NCI-H146 (cell line): ENCODE data around the gene PABPN1L.
"Not testable (repeated sequence)": the region's sequence is repeated elsewhere in the genome, so short reads cannot be mapped to it uniquely, and the experiment has no call there.

ENCODE experiments used
- DNase-seq: peaks from one replicate; lab custom pipeline; 2025; lab: John Stamatoyannopoulos, UW

Gene PABPN1L

DNA sequence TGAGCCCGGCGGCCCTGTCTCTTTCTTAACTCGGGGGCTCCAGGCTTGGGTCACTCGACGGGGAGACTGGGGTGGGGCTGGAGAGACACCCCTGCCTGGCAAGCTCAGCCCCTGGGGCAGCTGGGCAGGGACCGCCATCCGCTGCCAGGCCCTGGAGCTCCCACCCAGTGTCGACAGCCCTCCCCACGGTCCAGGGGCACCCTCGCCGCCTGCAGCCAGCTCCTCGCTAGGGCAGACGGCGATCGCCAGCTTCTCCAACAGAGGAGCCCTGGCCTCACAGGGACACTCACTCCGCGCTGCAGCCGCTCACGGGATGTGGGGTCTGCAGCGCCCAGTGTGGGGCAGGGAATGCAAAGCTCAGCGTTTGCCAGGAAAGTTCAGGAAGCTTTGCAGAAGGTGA, 38.7 kb downstream of the PABPN1L start:
- no peak for DNase-seq

DNA sequence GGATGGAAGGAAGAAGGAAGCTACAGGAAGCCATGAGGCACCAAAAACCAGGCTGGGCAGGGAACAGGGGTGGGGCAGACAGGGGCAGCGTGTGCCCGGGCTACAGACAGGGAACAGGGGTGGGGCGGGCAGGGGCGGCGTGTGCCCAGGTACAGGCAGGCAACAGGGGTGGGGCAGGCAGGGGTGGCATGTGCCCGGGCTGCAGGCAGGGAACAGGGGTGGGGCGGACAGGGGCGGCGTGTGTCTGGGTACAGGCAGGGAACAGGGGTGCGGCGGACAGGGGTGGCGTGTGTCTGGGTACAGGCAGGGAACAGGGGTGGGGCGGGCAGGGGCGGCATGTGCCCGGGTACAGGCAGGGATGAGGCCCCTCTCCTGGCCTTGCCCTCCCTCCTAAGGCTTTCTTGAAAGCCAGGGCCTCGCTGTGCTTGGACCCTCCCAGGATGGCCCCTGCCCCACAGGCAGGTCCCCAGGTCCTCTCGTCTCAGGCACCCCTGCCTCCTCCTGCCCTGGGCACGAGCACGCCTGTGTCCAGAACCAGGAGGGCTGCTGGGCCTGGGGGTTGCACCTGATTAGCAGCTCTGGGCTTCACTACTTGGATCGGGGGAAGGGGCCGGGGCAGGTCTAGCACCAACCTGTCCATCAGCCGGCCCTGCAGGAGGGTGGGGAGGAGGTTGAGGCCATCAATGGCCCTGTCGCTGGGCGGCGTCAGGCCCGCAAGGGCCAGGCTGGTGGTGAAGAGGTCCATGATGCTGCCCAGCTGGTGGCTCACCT, 40.2 kb downstream of the PABPN1L start:
- DNase-seq: no peak

DNA sequence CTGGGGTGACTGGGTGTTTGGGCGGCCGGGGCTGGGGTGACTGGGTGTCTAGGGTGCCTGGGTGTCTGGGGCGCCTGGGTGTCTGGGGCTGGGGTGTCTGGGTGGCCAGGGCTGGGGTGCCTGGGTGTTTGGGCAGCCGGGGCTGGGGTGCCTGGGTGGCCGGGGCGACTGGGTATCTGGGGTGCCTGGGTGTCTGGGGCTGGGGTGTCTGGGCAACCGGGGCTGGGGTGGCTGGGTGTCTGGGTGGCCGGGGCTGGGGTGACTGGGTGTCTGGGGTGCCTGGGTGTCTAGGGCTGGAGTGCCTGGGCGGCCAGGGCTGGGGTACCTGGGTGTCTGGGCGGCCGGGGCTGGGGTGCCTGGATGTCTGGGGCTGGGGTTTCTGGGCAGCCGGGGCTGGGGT, 41.3 kb downstream of the PABPN1L start:
- no peak for DNase-seq

DNA sequence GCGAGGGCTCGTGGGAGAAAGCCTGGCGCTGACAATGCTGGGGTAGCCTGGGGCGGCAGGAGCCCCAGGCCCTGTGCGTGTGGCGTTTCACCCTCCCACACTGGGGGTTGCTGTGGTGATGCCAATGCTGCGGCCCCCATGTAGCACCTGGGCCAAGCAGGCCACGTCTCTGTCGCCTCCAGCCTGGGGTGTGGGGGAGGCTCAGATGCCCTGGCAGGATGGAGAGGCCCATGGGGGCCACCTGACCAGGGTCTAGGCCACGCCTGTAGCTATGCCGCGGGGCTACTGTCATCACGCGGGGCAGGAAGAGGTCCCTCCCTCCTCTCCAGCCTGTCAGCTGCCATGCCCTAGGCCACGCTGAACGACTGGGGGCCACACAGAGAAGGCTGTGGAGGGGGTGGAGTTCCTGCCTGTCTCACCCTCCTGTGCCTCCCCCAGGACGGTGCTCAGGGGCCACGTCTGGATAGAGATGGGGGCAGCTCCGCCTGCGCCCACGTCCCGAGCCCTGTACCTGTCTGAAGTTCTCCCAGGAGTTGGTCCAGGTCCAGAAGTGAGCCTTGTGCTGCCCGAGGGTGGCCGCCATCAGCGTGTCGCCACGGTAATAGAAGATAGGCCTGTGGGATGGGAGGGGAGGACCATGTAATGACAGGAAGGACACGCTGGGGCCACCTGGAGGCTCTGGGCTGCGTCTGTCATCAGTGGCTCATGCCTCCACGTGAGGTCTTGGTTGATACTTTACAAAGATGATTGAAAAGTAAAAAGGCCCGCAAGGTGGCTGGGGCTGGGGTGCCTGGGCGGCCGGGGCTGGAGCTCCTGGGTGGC, 42.0 kb downstream of the PABPN1L start:
- no peak for DNase-seq

DNA sequence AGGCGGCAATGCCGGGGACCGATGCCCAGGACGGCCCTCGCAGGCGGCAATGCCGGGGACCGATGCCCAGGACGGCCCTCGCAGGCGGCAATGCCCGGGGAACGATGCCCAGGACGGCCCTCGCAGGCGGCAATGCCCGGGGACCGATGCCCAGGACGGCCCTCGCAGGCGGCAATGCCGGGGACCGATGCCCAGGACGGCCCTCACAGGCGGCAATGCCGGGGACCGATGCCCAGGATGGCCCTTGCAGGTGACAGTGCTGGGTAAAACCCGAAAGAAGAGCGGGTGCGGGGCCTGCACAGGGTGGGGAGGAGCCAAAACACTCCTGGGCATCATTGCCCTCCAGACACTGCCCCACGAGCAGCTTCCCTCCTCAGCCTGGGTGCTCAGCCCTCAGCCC, 42.8 kb downstream of the PABPN1L start:
- DNase-seq: not testable (repeated sequence)

DNA sequence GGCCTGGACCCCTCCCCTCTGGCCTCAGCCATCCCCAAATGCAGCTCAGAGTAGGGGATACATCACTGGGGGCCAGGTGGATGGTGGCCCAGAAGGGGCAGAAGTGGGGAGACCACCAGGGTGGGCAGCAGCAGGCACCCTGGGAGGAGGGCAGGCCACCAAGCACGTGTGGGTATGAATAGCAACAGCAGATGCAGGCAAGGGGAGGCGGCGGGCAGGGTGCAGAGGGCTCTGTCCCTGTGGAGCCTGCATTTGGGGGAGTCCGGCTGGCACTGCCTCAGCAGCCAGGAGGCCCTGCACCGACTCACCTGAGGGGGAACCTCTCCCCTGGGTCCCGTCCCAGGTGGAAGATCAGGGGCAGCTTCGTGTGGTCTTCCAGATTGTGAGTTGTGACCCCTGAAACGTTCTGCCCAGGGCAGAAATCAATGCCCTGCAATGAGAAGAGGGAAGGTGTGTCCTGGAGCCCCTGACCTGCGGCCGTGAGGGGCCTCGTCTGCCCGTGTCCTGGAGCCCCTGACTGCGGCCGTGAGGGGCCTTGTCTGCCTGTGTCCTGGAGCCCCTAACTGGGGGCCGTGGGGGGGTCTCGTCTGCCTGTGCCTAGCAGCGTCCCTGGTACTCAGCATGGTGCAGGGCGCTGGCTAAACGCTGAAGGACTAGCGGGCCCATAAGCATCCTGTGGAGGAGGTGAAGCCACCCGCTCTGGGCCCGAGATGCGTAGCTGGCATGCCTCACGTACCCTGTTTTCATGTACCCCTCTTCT, 44.0 kb downstream of the PABPN1L start:
- DNase-seq: no peak

DNA sequence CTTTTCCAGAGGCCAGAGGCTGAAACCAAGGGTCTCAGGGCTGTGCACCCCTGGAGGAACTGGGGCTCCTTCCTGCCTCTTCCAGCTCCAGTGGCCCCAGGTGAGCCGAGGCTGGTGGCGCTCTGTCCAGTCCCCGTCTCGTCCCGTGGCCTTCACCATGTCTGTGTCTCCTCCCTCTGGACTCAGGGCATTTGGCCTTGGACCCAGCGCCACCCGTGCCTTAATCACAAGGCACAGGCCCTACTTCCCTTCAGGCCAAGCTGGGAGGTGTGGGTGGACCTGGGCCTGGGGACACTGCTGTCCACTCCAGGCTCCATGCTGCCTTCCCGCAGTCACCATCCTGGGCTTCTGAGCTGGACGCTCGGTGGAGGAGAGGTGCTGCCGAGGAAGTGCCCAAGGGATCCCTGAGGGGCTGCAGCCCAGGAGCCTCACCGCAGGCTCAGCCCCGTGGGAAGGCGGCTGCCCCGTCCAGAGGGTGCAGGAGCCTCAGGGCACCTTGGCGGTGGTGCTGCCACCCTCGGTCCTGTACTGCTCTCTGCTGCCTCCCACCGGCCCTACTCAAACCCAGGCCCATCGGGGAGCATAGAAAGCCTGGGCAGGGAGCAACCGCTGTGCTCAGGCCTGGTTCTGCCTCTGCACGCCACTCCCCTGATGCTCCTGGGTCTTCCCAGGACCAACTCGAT, 45.2 kb downstream of the PABPN1L start:
- no peak for DNase-seq

DNA sequence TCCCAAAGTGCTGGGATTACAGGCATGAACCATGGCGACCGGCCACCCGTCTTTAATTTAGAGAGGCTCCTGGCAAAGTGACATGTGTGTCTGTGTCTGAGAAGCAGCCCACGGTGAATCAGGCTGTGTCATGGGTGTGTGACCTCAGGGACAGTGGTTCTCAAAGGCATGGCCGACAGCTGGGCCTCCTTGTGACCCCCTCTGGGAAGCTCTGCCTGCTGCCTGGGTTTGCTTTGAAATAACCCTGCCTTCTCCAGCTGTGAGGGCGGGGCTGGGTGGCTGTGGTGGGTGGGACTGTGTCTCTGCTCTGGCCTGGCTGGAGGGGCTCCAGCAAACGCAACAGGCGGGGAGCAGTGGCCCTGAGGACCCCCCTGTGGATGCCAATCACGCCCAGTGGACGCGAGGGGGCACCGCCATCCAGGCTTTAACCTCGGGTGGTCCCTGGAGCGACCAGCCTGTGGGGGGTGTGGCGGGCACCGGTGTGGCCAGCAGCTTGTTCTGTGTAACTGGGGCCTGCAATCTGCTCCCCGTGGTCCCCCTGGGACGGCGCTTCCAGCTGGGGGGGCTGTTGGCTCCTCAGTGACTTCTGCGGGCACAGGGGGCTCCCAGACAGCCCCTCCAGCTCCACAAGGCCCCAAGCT, 46.0 kb downstream of the PABPN1L start:
- DNase-seq: no peak

DNA sequence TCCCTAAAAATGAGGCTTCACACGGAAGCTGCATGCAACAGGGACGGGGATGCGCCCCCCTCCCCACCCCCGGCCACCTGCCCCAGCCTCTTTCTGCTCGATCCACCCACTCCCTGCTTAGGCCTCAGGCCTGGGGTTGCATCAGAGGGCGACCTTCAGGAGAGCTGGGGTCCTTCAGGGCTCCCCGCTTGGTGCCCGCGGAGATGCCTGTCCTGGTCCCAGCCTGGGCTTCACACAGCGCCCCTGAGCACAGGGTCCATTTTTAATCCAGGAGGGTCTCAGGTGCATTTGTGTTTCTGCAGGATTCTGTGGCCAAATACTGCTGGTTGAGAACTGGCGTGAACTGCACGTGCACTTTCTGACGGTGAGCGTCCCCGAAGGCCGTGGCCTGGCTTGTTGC, 47.3 kb downstream of the PABPN1L start:
- no peak for DNase-seq

DNA sequence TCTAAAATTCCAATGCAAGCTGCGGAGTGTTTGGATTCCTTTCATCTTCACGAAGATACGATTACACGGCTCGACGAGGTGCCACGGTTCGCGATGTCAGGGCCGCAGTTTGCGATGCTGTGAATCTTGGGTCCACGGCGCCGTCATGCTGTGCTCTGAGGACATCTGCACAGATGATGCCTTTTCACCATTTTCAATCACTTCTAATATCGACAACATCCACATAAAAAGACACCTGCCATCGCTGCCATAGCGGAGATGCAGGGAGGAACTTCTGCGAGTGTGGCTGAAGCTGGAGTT, 47.9 kb downstream of the PABPN1L start:
- no peak for DNase-seq

DNA sequence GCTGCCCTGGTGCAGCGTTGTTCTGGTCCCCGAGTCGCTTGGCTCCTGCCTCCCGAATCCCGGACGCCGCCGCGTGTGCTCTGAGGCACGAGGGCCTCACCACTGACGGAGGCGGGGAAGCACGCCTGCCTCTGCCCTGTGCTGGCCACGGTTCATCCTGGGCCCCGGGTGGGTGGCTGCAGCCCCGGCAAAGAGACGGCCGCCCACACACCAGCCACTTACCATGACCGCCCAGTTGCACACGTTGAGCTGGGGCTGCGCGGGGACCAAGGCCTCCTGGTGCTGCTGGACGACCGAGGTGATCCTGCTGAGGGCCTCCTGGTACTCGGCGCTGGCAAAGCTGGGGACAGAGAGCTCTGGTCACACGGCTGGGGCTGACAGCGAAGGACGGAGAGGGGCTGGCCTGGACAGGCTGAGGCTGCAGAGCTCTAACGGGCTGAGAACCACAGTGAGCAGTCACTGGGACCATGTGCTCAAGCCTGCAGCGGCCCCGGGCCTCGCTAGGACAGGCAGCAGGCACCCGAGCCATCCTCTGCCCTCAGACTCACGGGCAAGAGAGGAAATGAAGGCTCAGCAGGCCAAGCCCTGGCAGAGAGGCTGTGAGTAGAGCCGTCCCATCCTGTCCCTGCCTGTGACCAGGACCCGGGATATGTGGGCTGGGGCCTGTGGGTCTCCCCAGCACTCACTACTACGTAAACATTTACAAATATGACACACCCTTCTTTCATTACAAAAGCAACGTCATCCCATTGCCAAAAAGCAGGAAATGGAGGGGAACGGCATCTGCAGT, 48.5 kb downstream of the PABPN1L start:
- no peak for DNase-seq

DNA sequence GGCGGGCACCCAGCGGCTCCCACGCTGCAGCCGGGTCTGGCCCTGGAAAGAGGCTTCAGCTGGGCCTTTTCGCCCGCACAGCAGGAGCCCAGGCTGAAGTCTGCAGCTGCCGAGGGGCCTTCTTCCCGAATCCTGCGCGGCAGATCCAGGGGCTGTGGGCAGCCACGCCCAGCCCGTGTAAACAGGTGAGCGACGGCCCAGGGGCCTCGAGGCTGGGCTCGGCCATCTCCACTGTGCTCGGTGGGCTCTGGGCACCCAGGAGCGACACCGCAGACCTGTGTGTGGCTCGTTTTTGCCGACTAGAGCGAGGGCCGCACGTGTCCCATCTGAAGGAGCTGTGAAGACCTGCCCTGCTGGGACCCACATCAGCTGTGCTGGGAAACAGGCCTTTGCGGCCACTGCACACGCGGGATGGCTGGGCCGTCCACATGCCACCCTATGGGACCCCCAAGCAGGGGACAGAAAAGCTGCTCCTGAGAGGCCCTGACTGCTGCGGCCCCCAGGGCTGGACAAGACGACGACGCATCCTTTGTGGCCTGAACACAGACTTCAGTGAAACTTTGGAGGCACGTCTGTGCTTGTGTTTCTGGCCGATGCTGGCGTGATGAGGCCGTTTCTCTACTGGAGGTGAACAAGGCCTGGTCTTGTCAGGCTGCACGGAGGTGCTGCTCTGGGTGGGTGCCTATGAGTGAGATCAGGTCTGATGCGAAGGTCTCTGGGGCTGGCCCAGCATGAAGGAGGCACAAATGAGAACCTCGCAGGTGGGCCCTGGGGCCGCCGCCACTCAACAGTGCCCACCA, 49.5 kb downstream of the PABPN1L start:
- no peak for DNase-seq

DNA sequence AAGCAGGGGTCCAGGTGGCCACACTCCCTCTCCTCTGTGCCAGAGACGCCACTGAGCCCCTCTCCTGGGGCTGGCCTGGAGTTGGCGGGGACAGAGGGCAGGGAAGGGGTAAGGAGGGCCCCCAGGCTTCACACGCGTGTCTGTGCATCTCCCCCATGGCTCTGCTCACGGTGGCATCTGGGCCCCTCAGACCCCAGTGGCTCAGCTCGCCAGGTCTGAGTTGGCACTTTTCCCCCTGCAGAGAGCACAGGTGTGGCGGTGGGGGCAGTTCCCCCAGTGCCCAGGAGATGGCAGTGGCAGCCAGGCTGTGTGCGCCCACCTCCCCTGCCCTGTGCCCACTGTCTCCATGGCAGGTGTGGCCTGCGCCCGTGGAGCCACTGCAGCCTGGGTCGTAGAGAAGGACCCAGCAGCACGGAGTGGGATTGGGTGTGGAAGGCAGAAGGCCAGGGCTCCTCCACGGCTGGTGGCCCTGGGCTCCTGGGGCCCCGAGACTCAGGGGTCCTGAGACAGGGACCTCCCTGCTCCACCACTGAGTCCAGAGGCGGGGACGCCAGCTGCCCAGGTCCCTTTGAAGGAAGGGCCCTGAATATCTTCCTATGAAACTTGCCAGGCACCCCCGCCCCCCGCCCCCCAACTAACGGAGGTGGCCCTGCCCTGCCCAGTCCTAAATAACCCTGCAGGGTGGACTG, 50.4 kb downstream of the PABPN1L start:
- peak; percentile 54 for DNase-seq

DNA sequence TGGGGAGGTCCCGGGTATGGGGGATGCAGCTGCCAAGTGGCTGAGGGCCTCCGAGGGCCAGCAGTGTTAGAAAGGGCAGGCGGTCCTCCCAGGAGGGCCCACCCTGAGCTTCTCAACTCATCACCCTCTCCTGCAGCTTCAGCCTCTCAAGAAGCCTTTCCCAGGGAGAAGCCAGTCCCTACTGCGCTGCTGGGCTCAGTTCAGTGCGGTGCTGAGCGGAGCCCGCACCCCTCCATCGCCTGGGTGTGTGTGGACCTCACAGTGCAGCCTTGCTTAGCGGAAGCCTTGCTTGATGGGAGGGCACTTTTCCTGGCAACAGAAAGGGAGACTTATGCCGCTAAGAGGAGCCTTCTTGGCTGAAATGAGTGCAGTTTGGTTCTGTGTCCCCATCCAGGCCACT, 51.2 kb downstream of the PABPN1L start:
- no peak for DNase-seq

DNA sequence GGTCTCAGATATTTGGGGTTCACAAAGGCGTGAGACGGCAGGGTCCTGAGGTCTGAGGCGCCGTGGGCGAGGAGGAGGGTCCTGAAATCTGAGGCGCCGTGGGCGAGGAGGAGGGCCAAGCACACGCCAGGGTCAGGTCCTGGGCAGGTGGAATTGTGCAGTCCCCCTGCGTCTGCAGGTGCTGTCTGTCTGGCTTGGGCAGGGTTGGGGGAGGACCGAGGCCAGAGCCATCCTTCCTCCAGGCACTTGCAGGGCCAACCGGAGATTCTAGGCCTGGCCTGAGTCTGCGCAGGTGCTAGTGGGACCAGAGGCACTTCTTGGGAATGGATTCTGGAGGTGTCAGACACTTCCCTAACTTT, 52.3 kb downstream of the PABPN1L start:
- no peak for DNase-seq
